GM13976 (cell line): ENCODE data around the gene CLEC17A.

ENCODE experiments used
- DNase-seq: peaks from one replicate; pipeline ENCODE4 v3.0.0; 2012; ENCODE audit warnings: low spot score
- in situ Hi-C: fragments of 300-500 bp; cut with MboI; formaldehyde crosslinking; loops from one replicate; pipeline ENCODE4 v1.12.0; 2022; ENCODE audit warnings: low sequenced_read_pairs, mixed read lengths, inconsistent platforms; ENCODE audit not compliant: unreplicated experiment
- TF ChIP-seq, protein P1 (sequence below): IDR thresholded peaks from 2 replicates; pipeline ENCODE4 v1.5.1; 2012; ENCODE audit warnings: borderline replicate concordance, mild to moderate bottlenecking; ENCODE audit not compliant: insufficient read depth; ENCODE audit errors: extremely low read depth, missing control alignments, control extremely low read depth

The CLEC17A gene

DNA sequence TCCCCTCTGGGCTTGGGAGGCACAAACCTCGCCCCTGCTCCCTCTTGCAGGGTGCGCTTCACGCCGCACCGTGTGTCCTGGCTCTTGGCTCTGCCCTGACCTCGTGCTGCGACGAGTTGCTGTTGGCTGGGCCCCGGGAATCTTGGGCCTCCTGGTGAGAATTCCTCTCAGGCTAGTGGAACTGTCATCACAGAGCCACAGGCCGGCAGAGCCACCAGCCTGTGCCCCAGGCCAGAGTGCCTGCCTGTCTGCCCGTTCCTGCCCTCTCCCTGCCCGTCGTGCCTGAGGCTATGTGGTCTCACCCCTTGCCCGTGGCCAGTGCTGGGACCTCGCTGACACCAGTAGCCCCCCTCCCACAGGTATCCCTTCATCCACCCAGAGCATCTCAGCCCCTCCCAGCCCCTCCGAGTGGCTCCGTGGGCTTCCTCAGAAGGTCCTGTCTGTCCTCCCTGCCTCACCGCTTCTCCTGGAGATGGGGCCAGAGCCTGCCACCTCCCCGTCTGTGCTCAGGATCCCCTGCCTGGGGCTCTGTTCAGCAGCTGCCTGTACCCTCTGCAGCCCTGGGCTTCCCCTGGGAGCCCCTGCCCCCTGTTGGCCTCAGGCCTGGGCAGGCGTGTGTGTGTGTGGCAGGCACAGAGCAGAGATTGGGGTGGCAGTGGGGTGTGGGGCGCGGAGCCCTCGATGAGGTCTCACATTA is 24.4 kb upstream of the CLEC17A start:
- TF ChIP-seq, protein P1, sequence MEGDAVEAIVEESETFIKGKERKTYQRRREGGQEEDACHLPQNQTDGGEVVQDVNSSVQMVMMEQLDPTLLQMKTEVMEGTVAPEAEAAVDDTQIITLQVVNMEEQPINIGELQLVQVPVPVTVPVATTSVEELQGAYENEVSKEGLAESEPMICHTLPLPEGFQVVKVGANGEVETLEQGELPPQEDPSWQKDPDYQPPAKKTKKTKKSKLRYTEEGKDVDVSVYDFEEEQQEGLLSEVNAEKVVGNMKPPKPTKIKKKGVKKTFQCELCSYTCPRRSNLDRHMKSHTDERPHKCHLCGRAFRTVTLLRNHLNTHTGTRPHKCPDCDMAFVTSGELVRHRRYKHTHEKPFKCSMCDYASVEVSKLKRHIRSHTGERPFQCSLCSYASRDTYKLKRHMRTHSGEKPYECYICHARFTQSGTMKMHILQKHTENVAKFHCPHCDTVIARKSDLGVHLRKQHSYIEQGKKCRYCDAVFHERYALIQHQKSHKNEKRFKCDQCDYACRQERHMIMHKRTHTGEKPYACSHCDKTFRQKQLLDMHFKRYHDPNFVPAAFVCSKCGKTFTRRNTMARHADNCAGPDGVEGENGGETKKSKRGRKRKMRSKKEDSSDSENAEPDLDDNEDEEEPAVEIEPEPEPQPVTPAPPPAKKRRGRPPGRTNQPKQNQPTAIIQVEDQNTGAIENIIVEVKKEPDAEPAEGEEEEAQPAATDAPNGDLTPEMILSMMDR = no peak
- in situ Hi-C loops = loop anchor here (25.0 kb wide), 2 partner anchors 329 to 554 kb away; partner anchors contain the start of genes OR7A17 and SYDE1
- no peak for DNase-seq

DNA sequence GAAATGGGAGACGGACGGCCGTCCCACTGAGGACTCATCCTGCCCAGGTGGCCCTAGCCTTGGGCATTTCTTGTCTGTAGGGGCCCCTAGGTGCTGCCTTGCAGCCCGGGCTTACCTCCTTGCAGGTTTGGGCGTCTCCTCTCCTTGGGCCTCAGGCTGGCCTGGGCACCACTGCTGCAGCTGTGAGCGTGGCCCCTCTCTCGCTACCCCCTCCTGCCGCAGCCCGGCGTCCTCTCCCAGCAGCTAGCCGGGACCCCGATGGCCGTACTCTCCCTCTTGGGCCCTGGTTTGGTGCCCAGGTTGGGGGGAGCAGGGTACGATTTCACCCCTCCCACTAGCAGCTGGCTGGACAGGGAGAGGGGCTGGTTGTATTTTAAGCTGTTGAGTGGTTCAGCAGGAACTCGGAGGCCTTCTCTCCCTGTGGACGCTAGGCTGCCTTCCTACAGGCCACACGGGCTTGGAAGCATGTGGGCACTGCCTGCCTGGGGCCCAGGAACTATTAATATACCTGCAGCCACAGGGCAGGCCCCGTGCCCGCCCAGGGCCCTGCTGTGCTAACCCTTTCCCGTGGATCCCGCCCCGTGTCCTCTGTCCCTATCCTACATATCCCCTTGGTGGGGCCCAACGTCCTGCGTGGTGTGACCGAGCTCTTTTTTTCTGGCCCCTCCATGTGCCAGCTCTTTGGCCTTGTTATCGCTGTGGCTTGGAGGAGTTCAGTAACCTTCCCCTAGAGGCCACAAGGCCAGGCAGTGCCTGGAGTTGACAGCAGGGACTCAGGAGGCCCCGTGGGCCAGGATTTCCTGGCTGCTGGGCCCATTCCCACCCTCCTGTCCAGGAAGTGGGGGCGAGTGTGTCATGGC is 22.7 kb upstream of the CLEC17A start:
- in situ Hi-C loops = loop anchor here (25.0 kb wide), 2 partner anchors 327 to 552 kb away; partner anchors contain the start of genes OR7A17 and SYDE1
- no peak for DNase-seq
- TF ChIP-seq, protein P1 = no peak

DNA sequence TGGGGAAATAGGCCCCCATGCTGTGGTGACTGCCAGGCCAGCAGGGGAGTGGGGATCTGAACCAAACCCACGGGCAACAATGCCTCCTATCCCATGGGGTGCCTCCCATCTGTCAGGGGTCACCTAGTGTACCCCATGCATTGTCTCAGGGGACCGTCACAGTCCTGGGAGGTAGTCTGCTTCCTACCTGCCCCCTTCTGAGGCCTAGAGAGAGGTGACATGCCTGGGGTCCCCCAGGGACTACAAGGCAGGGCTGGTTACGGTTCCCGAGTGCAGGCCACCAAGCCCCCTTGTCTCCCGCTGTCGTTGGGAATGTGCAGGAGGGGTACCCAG is 22.1 kb upstream of the CLEC17A start:
- no peak for DNase-seq
- in situ Hi-C loops = loop anchor here (25.0 kb wide), 2 partner anchors 327 to 552 kb away; partner anchors contain the start of genes OR7A17 and SYDE1
- TF ChIP-seq, protein P1 = no peak

DNA sequence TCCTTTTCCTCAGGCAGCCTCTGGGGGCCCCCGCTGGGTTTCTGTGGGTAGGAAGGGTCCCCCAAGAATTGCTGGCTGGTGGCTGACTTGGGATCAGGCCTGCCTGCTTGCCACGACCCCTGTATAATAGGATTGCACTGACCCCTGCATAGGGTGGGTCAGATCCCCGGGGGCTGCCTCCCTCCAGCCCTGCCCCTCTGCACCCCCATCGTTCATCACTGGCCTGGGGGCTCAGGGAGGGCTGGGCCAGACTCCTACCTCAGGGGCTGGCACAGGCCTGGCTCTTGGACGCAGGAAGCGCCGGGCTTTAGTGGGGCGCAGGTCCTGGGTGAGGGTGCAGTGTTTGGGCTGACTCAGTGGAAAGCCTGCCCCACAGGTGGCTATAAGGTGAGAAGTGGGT is 21.6 kb upstream of the CLEC17A start:
- in situ Hi-C loops = loop anchor here (25.0 kb wide), 2 partner anchors 326 to 551 kb away; partner anchors contain the start of genes OR7A17 and SYDE1
- peak; percentile 7 for DNase-seq
- TF ChIP-seq, protein P1 = no peak

DNA sequence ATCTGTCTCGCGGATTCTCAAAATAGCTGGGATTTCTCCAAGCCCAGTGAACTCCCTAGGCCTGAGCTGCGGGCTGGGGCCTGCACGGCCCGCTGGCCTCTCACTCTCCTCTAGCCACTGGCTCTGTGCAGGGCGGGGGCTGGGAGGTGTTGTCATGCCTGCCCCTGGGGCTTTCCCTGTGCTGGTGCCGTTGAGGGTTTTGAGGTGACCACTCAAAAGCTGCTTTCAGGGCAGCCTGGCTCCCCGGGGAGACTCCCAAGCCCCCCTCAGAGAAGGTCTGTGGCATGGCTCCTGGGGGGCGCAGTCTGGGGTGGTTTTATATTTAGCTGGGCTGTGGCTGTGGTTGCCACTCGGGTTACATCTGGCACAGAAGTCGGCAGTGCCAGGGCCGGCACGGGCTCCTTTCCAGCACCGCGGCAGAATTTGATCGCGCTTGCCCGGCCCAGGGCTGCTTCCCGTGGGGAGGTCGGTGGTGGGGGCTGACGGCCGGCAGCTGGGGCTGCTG is 21.0 kb upstream of the CLEC17A start:
- TF ChIP-seq, protein P1 = no peak
- peak; percentile 73 for DNase-seq
- in situ Hi-C loops = loop anchor here (25.0 kb wide), 2 partner anchors 325 to 550 kb away; partner anchors contain the start of genes OR7A17 and SYDE1
